GM12864 (cell line): Measurements from ENCODE around the gene TRA2B.
A peak's percentile ranks its signal among the peaks of the same experiment; 100 is the strongest.

Source experiments
- DNase-seq: peaks from one replicate; pipeline ENCODE4 v3.0.0-alpha.2; 2011; ENCODE audit warnings: low read depth
- H3K4me3 ChIP-seq: 2 replicates; pipeline ENCODE4 v1.5.1; 2011; ENCODE audit warnings: mild to moderate bottlenecking, low read depth, low read length, control low read depth
- TF ChIP-seq, protein P1 (sequence below): IDR thresholded peaks from 2 replicates; pipeline ENCODE4 v1.5.1; 2011; ENCODE audit warnings: low read depth, mild to moderate bottlenecking, moderate library complexity, low read length, control low read depth, inconsistent platforms; ENCODE audit errors: missing control alignments

TRA2B gene

DNA sequence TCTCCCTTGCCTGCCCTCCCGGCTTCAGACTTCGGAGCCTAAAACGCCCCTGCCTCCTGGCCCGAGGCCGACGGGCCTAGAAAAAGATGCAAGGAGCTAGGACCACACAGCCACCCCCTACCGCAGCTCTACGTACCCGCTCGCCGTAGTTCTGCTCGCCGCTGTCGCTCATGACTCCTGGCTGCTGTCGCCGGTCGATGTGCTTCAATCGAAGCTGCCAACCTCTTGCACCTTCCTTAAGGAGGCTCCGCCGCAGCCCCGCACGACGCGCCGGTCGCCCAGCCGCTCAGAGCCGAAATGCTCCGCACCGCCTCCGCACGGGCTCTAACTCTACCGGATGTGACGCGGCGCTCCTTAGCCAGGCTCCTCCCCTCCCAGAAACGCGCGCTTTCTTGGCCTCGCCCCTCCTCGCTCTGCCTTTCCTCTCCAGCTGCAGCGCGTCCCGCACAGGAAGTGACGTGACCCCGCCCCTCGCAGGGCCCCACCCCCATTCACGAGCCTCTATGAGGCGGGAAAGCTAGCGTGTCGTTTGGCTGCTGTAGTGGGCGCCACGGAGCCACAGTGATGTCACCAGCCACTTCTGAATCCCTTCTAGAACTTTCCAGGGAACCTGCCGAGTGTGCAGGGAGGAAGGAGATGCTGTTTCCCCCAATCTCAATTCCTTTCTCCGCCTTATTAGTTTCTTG is at the start of gene TRA2B:
TRA2B (minus strand) TSS at position 326 of the 686 bp plus-strand sequence; CDS start at position 172, 154 bp downstream.
- TF ChIP-seq, protein P1, sequence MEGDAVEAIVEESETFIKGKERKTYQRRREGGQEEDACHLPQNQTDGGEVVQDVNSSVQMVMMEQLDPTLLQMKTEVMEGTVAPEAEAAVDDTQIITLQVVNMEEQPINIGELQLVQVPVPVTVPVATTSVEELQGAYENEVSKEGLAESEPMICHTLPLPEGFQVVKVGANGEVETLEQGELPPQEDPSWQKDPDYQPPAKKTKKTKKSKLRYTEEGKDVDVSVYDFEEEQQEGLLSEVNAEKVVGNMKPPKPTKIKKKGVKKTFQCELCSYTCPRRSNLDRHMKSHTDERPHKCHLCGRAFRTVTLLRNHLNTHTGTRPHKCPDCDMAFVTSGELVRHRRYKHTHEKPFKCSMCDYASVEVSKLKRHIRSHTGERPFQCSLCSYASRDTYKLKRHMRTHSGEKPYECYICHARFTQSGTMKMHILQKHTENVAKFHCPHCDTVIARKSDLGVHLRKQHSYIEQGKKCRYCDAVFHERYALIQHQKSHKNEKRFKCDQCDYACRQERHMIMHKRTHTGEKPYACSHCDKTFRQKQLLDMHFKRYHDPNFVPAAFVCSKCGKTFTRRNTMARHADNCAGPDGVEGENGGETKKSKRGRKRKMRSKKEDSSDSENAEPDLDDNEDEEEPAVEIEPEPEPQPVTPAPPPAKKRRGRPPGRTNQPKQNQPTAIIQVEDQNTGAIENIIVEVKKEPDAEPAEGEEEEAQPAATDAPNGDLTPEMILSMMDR, result peak; percentile 33
- peak within 1 kb of the TSS; percentile 72 for H3K4me3 ChIP-seq
- peak; percentile 92 for DNase-seq

DNA sequence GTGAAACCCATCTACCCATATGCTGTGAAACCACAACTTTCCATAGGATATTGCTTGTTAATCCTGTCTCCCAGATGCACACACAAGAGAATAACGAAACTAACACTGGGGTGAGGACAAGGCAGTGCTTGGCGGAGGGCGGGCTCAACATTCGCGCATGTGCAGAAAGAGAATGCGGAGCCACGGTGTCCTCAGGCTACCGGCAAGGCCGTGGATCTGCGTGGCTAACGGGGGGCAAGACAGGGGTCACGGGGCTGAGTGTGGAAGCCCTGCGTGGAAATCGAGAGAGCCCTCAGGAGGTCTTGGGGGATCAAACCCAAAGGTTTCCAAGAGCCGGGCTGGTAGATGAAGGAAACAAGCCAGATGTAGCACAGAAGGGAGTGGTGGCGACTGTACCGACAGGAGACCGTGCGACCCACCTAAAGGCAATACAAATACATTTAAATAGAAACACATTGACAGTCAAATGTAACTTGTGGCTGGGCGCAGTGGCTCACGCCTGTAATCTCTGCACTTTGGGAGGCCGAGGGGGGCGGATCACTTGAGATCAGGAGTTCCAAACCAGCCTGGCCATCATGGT is 48.5 kb upstream of the TRA2B start:
- TF ChIP-seq, protein P1, result no peak
- H3K4me3 ChIP-seq, result no peak overlapping the region
- no peak for DNase-seq

DNA sequence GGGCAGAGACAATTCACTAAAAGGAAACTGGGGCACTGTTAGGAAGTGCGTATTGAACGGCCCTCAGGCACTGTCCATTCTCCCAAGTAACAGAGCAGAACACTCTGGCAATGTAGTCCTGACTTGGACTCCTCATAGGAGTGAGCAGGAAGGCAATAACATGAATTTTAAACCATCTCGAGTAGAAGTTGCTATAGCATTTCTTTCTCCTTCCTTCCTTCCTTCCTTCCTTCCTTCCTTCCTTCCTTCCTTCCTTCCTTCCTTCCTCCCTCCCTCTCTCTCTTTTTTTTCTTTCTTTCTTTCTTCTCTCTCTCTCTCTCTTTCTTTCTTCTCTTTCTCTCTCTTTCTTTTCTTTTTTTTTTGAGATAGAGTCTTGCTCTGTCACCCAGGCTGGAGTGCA is 46.4 kb upstream of the TRA2B start:
- no peak overlapping the region for H3K4me3 ChIP-seq
- TF ChIP-seq, protein P1, result no peak
- DNase-seq, result no peak

DNA sequence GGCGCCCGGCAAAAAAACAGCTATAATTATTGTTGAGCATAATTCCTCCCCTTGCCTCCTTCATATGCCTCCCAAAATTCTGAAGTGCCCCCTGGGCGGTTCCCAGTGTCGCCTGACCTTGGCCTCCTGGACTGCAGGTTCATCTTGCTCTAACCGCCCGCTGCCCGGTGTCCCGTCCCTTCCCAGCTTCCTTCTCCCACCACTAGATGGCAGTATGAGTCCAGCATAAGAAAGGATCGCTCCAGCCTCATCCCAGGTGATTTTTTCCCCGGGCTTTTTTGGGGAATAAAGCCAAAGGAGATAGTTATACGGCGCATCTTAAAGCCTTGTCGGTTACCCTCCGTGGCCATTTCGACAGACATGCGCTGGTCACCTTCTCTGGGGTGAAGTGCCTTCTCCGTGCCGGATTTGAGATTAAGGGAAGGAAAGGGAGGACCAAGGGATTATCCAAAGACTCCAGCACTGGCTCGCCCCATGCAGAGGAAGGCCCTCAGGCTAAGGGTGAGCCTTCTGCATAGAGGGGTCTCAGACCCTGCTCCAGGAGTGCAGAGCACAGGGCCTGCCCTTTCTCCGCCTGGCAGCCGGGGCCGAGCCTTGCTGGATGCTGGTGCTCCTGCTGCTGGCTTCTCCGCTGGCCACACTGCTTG is 45.8 kb upstream of the TRA2B start:
- no peak overlapping the region for H3K4me3 ChIP-seq
- TF ChIP-seq, protein P1, result peak; percentile 81
- no peak for DNase-seq

DNA sequence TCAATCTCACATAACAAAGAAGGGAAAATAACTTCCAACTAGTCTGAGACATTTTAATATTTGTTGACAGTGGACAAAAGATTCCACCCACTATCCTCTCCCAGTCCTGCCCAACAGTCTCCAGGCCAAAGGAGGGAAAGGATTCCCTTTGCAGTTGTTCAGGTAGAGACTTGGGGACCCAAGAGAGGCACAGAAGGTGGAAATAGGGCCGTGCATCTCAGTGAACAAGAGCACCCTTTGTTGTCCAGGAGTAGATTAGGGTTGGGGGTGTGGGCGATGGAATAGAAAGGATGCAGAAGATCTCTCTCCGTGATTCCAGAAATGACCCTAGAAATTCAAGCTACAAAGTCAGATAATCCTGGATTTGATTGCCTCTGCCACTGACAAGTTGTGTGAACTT is 44.8 kb upstream of the TRA2B start:
- DNase-seq, result no peak
- TF ChIP-seq, protein P1, result no peak
- no peak overlapping the region for H3K4me3 ChIP-seq

DNA sequence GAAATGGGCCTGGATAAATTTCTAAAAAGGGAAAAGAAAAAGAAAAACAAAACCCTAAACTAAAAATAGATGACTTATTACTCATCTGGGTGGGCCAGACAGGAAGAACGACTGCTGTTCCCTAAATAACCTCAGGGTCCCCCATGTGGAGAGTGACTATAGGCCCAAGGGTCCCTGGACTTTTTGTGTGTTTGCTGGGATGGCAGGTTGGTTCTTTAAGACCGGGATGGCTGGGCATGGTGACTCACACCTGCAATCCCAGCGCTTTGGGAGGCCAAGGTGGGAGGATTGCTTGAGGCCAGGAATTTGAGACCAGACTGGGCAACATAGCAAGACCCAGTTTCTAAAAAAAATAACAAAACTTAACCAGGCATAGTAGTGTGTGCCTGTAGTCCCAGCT is 43.8 kb upstream of the TRA2B start:
- no peak overlapping the region for H3K4me3 ChIP-seq
- TF ChIP-seq, protein P1, result no peak
- DNase-seq, result no peak
